NCI-H1694 (cell line): ENCODE results near the gene P2RX5.
"Not testable (repeated sequence)": the region's sequence is repeated elsewhere in the genome, so short reads cannot be mapped to it uniquely, and the experiment has no call there.

Experiments used
- DNase-seq: peaks from one replicate; lab custom pipeline; 2025; lab: John Stamatoyannopoulos, UW

Gene P2RX5

DNA sequence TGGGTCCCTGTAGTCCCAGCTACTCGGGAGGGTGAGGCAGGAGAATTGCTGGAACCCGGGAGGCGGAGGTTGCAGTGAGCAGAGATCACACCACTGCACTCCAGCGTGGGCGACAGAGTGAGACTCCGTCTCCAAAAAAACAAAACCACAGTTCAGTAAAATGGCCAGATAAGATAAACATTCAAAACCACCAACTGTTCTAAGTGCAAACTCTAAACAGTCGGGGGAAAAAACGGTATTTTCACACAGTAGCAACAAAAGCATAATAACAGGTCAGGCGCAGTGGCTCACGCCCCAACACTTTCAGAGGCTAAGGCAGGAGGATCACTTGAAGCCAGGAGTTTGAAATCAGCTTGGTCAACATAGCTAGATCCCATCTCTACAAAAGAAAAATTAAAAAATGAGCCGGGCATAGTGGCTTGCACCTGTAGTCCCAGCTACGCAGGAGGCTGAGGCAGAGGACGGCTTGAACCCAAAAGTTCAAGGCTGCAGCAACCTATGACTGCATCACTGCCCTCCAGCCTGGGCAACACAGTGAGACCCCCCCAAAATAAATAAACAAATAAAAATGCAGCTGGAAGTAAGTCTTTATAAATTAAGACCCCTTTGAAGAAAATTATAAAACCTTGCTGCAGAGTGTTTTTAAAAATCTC lies 17.0 kb upstream of the P2RX5 start:
- no peak for DNase-seq

GRCh38 chr17:3710951-3711383 lies 15.0 kb upstream of the P2RX5 start:
- no peak for DNase-seq

GRCh38 chr17:3708366-3708765 lies 12.4 kb upstream of the P2RX5 start:
- DNase-seq, result no peak

DNA sequence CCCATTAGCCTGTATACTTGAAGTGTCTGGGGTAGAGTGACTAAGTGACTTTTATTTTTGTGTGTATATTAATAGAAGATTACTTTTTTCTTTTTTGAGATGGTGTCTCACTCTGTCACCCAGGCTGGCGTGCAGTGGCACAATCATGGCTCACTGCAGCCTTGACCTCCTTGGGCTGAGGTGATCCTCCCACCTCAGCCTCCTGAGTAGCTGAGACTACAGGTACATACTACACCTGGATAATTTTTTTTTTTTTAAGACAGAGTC lies 9.7 kb upstream of the P2RX5 start:
- not testable (repeated sequence) for DNase-seq

GRCh38 chr17:3704931-3705717 lies 9.2 kb upstream of the P2RX5 start:
- no peak for DNase-seq

GRCh38 chr17:3702041-3702539 lies 6.1 kb upstream of the P2RX5 start:
- DNase-seq, result not testable (repeated sequence)

- DNase-seq, result no peak
Measured at GRCh38 chr17:3699951-3700350, 4.0 kb upstream of the P2RX5 start.

GRCh38 chr17:3698139-3698538 lies 2.2 kb upstream of the P2RX5 start:
- DNase-seq, result no peak

DNA sequence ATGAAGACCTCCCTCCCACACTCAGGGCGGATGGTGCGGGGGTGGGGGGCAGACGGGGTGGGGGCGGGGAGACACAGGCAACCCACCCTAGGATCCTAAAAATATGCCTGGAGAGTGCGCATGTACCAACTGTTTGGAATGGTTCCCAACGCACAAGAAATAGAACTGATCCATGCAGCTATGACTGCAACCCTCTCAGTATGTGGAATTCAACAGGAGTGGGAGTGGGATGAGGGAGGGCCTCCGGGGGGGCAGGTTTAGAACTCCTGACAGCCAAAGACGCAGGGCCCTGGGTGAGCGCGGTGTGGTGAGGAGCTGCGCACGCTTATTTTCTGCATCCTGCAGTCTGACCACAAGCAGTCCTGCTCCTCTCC lies 1.1 kb upstream of the P2RX5 start:
- no peak for DNase-seq

DNA sequence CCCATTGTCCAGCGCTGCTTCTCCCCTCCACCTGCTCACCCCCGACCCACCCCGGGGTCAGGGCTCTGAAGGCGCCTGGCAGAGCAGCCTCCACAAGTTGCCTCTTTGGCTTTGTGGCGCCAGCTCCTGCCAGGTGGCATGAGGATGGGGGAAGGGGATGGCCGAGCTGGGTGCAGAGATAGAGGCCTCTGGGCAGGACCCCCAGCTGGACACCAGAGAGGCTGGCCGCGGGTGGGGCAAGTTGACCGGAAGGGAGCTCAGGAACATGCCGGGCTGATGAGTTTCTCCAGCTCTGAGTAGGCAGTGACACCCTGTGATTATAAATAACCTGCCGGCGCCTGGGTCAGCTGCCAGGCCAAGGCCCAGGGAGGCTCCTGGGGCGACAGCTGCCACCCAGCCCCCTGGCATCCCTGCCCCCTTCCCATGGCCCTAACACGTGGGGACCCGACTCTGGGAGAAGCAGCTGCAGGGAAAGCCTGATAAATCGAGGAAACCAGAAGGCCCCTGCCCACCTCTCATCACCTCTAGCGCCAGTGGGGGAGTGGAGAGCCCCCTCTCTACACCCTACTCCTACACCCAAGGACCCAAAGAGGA lies 729 bp downstream of the P2RX5 start:
- DNase-seq, result no peak

DNA sequence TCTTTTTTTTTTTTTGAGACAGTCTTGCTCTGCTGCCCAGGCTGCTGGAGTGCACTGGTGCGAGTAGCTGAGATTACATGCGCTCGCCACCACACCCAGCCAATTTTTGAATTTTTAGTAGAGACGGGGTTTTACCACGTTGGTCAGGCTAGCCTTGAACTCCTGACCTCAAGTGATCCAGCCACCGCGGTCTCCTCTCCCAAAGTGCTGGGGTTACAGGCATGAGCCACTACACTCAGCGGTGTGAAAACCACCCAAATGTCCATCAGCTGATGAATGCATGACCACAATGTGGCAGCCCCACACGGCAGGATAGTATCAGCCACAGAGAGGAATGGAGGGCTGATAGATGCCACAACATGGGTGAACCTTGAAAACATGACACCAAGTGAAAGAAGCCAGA lies 2.1 kb downstream of the P2RX5 start:
- DNase-seq, result no peak

- DNase-seq, result no peak
Measured at GRCh38 chr17:3693141-3693540, 2.8 kb downstream of the P2RX5 start.

GRCh38 chr17:3692346-3692745 lies 3.6 kb downstream of the P2RX5 start:
- DNase-seq, result no peak

- DNase-seq, result no peak
Measured at GRCh38 chr17:3691617-3692067, 4.3 kb downstream of the P2RX5 start.

- no peak for DNase-seq
Measured at GRCh38 chr17:3690094-3690715, 5.8 kb downstream of the P2RX5 start.

DNA sequence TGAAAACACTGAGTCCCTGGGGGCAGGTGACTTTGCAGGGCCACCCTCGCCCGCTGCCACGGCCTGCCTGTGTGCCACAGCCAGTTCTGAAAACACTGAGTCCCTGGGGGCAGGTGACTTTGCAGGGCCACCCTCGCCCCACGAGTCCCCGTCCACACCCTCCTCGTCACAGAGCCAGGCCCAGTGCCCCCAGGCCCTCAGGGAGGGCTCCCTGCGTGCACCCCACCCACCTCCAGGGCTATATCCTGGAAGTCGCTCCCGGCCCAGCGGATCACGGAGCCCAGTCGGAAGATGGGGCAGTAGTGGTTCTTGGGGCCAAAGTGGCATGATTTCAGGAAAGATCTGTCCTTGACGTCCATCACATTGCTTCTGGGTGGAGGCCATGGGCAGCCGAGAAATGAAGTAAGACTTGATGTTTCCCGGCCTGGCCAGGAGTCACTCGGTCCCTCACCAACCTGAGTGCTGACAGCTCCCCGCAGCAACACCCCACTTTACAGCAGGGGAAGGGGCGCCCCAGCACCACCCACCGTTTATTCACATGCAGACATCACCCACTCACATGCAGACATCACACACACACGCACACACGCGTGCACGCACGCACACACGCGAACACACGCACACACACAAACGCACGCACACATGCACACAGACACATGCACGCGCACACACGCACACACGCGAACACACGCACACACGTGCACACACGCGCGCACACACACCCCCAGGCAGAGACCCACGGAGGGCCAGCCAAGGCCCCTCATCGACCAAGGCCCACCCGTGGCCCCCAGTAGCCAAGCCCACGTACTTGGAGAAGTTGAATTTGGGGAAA lies 6.5 kb downstream of the P2RX5 start:
- DNase-seq, result no peak

- no peak for DNase-seq
Measured at GRCh38 chr17:3688852-3689261, 7.1 kb downstream of the P2RX5 start.

GRCh38 chr17:3688027-3688553 lies 7.9 kb downstream of the P2RX5 start:
- no peak for DNase-seq

- no peak for DNase-seq
Measured at GRCh38 chr17:3685174-3685573, 10.8 kb downstream of the P2RX5 start.

GRCh38 chr17:3683054-3683511 lies 12.9 kb downstream of the P2RX5 start:
- DNase-seq, result peak; percentile 22

GRCh38 chr17:3682033-3682432 lies 13.9 kb downstream of the P2RX5 start:
- no peak for DNase-seq

DNA sequence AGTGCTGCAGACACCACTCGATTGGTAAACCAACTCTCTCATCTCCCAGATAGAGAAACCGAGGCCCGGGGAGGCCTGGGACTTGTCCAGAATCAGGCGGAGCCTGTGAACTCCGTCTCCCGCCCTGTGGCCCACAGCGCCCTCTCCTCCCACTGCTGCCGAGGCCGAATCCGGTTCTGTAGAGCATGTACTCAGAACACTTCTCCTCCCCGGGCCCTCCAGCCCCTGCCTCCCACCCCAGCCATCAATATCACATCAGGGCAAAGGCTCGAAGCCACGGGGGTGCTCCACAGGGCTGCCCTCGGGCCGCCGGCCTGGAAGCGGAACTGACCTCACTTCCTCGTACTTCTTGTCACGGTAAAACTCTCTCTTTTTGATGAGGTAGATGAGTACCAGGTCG lies 14.4 kb downstream of the P2RX5 start:
- no peak for DNase-seq
